Measurements from ENCODE around the gene SHB.

The SHB gene

GRCh38 chr9:37938121-37938891, 130.7 kb downstream of the SHB start:
- CTCF ChIA-PET = interaction anchor here (0.6 to 2.7 kb wide), 4 partner anchors 25 to 222 kb away, joined by 3 to 8 read pairs (median 4); no protein-coding TSS in a partner anchor
- H3K27ac ChIP-seq (ENCODE audit: extremely low read depth, low read depth, low read length) = no peak overlapping the region; the same call in 1 of the 2 replicates
- H3K36me3 ChIP-seq (ENCODE audit: control insufficient read depth in 2 of 2, insufficient read depth in 1 of 2, low read length in 2 of 2) = peaks cover 0 to 55% of the 10 kb centered on the region in 2 experiments; a peak in 1 of 3 replicates
- H3K4me1 ChIP-seq (ENCODE audit: control insufficient read depth, insufficient read depth, low read length) = peaks cover 4% of the 10 kb centered on the region
- POLR2A ChIA-PET = no interaction called here
- TF ChIP-seq HOXD13 (CRISPR knock-in tag; IDR thresholded peaks at IDR 0.05; ENCODE audit: borderline replicate concordance) (no peak), ZNF335 (tag by site-specific recombination; conservative IDR thresholded peaks at IDR 0.05) (no peak), KLF1 (tag by site-specific recombination; IDR thresholded peaks at IDR 0.05) (no peak), SCRT2 (tag by site-specific recombination; IDR thresholded peaks at IDR 0.05) (peak; percentile 35; the same call in 1 of the 2 replicates), ZSCAN16 (tag by site-specific recombination; IDR thresholded peaks at IDR 0.05) (peak; percentile 91; the same call in 1 of the 2 replicates), ZBTB17 (tag by site-specific recombination; IDR thresholded peaks at IDR 0.05) (peak; percentile 65), ZNF596 (tag by site-specific recombination; IDR thresholded peaks at IDR 0.05) (no peak), SETDB1 (IDR thresholded peaks at IDR 0.05; ENCODE audit: insufficient read length, low read length) (no peak), ZNF184 (tag by site-specific recombination; IDR thresholded peaks at IDR 0.05) (no peak), IKZF3 (tag by site-specific recombination; IDR thresholded peaks at IDR 0.05) (peak; percentile 38; the same call in 1 of the 2 replicates), SP7 (tag by site-specific recombination; IDR thresholded peaks at IDR 0.05) (peak; percentile 33; the same call in 1 of the 2 replicates), ZNF548 (tag by site-specific recombination; IDR thresholded peaks at IDR 0.05) (no peak), MYNN (tag by site-specific recombination; IDR thresholded peaks at IDR 0.05; ENCODE audit: borderline replicate concordance) (no peak), OSR2 (tag by site-specific recombination; IDR thresholded peaks at IDR 0.05) (peak; percentile 31; the same call in 1 of the 2 replicates), ZSCAN30 (tag by site-specific recombination; IDR thresholded peaks at IDR 0.05) (0 out of 2 replicates have a peak, but pooled peaks have one; percentile 21), FEZF1 (tag by site-specific recombination; IDR thresholded peaks at IDR 0.05) (peak; percentile 62), ZNF510 (tag by site-specific recombination; IDR thresholded peaks at IDR 0.05; ENCODE audit: insufficient replicate concordance) (no peak), ZNF777 (tag by site-specific recombination; IDR thresholded peaks at IDR 0.05; ENCODE audit: borderline replicate concordance) (no peak), ZBTB20 (tag by site-specific recombination; IDR thresholded peaks at IDR 0.05) (0 out of 2 replicates have a peak, but pooled peaks have one; percentile 48), ZNF843 (tag by site-specific recombination; IDR thresholded peaks at IDR 0.05) (no peak), ELK4 (IDR thresholded peaks at IDR 0.05; ENCODE audit: borderline replicate concordance, low read depth, low read length) (no peak), ZBTB8A (tag by site-specific recombination; IDR thresholded peaks at IDR 0.05) (0 out of 2 replicates have a peak, but pooled peaks have one; percentile 20), GLI2 (tag by site-specific recombination; IDR thresholded peaks at IDR 0.05; ENCODE audit: borderline replicate concordance, low read depth) (no peak), ZBTB11 (tag by site-specific recombination; conservative IDR thresholded peaks at IDR 0.05; ENCODE audit: low read depth) (no peak), ZBTB44 (tag by site-specific recombination; IDR thresholded peaks at IDR 0.05) (no peak), ZBTB6 (tag by site-specific recombination; IDR thresholded peaks at IDR 0.05) (peak; percentile 71; the same call in 1 of the 2 replicates), ZNF585B (tag by site-specific recombination; IDR thresholded peaks at IDR 0.05) (no peak), GLIS1 (tag by site-specific recombination; IDR thresholded peaks at IDR 0.05) (peak; percentile 45; the same call in 1 of the 2 replicates), SP3 (tag by site-specific recombination; IDR thresholded peaks at IDR 0.05) (no peak), ZNF214 (tag by site-specific recombination; IDR thresholded peaks at IDR 0.05; ENCODE audit: borderline replicate concordance) (no peak), PRDM1 (tag by site-specific recombination; IDR thresholded peaks at IDR 0.05) (no peak), ZNF416 (tag by site-specific recombination; IDR thresholded peaks at IDR 0.05) (no peak)
- no peak overlapping the region for H3K4me3 ChIP-seq (ENCODE audit: low read depth, low read length)
- H3K9me3 ChIP-seq (ENCODE audit: control insufficient read depth, insufficient read depth, low read depth, low read length) = no peaks in the 10 kb centered on the region
